HK-2 (cell line): Measurements from ENCODE around the gene GPR137B.

Experiments used
- DNase-seq: peaks from one replicate; pipeline ENCODE4 v3.0.0-alpha.2; 2018; ENCODE audit not compliant: unreplicated experiment

Gene GPR137B

DNA sequence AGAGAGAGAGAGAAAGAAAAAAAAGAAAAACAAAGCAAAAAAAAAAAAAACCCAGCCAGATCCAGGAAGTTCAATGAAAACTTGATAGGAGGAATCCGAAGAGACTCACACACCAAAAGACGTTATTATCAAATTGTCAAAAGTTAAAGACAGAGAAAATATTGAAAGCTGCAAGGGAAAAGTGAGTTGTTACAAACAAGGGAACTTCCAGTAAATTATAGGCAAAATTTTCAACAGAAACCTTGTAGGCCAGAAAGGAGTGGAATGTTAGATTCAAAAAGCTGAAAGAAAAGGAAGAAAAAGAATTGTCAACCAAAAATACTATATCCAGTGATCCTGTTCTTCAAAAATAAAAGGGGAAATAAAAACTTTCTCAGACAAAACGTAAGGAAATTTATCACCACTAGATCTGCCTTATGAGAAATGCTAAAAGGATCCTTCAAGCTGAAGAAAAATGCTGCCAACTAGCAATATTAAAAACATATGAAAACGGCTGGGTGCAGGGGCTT is 115.8 kb downstream of the GPR137B start:
- DNase-seq = no peak
